Head of caudate nucleus (tissue), 42 donors: Measurements from ENCODE around the gene FKBP1C.
"Not testable (repeated sequence)": the region's sequence is repeated elsewhere in the genome, so short reads cannot be mapped to it uniquely, and the experiment has no call there.

Source experiments
- DNase-seq, 42 donors: peaks; one replicate each; pipeline versions ENCODE4 v3.0.0 to v3.0.0-alpha.2; 2020 to 2021; ENCODE audit warnings: mixed read lengths in 7 of 42
- intact Hi-C: fragments of 100-400 bp; cut with DNase I; formaldehyde crosslinking; loops from one replicate; pipeline ENCODE4 v1.15.0; 2022

FKBP1C gene

DNA sequence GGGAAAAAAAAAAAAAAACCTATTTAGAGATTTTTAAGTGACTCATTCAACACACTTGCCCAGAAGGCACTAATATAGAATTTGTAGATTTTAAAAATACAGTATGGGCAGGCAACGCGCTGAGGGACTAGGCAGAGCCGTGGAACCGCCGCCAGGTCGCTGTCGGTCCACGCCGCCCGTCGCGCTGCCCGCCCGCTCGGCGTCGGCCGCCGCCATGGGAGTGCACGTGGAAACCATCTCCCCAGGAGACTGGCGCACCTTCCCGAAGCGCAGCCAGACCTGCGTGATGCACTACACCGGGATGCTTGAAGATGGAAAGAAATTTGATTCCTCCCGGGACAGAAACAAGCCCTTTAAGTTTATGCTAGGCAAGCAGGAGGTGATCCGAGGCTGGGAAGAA lies at the start of gene FKBP1C:
FKBP1C (plus strand) TSS at position 127 of the 400 bp plus-strand sequence.
- intact Hi-C loops, result not testable (repeated sequence)

DNA sequence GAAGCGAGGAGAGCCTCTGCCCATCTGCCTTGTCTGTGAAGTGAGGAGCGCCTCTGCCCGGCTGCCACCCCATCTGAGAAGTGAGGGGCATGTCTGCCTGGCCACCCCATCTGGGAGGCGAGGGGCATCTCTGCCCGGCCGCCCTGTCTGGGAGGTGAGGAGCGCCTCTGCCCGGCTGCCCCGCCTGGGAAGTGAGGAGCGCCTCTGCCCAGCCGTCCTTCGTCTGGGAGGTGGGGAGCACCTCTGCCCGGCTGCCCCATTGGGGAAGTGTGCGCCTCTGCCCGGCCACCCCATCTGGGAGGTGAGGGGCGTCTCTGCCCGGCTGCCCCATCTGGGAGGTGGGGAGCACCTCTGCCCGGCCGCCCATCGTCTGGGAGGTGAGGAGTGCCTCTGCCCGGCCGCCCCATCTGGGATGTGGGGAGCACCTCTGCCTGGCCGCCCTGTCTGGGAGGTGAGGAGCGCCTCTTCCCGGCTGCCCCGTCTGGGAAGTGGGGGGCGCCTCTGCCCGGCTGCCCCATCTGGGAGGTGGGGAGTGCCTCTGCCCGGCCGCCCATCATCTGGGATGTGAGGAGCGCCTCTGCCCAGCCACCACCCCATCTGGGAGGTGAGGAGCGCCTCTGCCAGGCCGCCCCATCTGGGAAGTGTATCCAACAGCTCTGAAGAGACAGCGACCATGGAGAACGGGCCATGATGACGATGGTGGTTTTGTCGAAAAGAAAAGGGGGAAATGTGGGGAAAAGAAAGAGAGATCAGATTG lies 47.0 kb upstream of the FKBP1C start:
- DNase-seq, intact Hi-C loops: not testable (repeated sequence)

More for the DNA sequence above, at the start of gene FKBP1C:
- DNase-seq, result not testable (repeated sequence)

DNA sequence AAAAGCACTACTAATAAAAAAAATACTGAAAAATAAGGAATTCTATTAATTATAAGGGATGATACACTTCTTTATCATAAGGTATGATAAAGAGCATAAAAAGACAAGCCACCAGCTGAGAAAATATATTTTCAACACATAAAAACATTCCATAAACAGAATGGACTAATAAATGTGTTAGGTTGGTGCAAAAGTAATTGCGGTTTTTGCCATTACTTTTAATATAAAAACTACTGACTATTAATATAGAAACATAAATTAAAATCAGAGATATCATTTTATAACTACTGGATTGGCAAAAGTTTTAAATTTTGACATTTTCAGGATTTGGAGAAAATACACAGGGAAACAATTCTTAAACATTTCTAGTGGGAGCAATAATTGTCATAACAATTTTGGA lies 37.1 kb upstream of the FKBP1C start:
- intact Hi-C loops, result no loop called here
- no peak for DNase-seq

DNA sequence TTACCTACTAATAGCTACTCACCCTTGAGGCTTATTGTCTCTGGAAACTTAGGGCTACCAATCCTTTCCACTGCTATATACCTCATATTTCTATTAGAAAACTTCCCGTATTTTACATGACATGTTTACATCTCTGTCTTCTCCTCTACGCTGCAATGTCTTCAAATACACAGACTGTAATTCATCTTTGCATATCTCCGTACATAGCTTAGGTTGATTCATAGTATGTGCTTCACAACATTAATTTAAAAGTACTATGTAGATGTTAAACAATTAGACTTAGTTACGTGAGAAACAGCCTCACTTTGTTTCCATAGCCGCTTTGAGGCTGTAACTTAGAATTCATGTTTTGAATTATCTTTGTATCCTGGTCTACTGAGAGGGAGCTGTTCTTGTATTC lies 35.1 kb upstream of the FKBP1C start:
- no peak for DNase-seq
- intact Hi-C loops, result no loop called here

DNA sequence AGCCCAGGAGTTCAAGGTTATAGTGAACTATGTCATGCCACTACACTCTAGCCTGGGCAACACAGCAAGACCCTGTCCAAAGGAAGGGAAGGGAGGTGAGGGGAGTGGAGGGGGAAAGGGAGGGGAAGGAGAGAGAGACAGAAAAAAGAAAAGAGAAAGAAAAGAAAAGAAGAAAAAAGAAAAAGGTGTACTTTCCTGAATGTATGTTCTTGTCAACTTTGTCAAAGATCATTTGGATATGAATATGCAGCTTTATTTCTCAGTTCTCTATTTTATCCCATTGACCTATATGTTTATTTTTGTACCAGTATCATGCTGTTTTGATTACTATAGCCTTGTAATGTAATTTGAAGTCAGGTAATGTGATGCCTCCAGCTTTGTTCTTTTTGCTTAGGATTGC lies 30.9 kb upstream of the FKBP1C start:
- intact Hi-C loops, result no loop called here
- no peak for DNase-seq

DNA sequence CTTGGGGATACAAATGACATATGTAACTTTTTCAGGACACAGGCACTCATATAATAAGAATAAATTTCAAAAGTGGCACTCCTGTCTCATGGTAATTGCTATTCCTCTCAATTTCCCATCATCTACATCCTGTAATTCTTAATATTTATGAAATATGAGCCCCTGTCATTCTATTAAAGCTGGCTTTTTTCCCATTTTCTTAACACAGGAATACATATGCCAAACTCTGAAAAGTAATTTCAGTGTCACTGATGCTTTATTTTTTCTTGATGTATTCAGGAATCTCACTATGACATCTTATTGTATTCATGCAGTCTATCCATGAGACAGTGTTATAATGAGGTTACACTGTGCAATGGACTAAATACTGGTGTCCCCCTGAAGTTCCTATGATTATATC lies 24.3 kb upstream of the FKBP1C start:
- DNase-seq, result no peak
- intact Hi-C loops, result no loop called here

DNA sequence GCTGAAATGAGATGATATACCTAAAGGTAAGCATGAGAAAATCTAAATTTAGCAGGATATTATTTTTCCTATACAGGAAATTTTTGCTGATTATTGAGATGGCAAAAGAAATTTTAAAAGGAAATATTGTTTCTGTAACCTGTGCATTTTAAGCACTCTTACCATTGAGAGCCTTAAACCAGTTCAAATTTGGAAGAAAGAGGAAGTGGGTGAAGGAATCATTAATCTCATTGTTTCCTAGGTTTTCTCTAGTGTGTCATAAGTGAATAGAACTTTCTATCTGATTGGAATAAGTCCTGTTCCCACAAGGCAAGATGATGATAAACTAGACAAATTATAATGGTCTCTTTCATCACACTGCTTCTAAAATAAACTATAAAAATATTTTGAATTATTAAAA lies 22.4 kb upstream of the FKBP1C start:
- intact Hi-C loops, result no loop called here
- no peak for DNase-seq

DNA sequence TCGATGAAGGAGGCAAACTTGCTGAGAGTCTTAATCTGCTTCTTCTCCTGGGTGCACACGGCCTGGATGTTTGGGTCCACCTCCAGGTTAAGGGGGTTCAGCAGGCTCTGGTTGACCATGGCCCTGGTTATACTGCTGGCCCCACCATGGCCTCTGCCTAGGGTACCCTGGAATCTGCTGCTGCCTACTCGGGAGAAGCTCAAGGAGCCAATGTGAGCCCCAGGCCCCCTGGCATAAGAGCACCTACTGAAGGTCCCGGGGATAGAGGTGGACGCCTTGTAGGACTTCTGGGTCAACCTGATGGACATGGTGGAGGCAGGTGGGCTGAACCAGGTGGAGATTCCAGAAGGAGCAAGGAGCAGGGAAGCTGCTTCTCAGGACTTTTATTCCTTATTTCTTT lies 17.9 kb upstream of the FKBP1C start:
- DNase-seq, result no peak
- intact Hi-C loops, result no loop called here

DNA sequence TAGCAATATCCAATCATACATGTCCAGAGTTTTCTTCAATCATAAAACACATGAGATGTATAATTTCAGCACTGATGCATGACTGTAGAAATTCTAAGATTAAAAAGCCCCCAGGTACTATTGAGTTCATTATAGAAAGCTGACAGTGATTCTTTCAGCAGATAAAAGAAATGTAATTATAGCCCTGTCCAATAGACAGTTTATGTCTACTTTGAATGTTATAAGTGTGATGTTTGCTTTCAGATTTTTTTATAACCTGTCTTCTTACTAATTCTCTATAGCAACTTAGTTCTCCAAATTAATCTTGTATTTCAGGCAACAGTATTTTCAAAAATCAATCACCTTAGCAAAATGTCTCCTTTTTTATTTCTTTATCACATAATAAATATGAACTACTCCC lies 13.5 kb upstream of the FKBP1C start:
- no peak for DNase-seq
- intact Hi-C loops, result no loop called here

DNA sequence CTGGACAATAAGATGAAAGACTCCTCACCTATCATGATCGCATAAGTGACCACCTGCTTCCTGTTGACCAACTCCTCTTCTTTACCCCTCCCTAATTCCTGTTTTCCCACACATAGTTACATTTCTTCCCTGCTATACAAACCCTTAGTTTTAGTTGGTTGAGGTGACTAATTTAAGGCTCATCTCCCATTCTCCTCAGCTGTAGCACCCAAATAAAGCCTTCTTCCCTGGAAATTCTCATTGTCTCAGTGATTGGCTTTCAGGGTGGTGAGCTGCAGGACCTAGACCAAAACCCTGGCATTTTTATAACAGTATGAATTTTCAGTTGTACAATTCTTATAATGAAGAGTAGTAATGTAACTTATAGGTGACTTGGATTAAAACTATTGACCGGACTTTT lies 2.1 kb downstream of the FKBP1C start:
- intact Hi-C loops, result no loop called here
- DNase-seq, result no peak

DNA sequence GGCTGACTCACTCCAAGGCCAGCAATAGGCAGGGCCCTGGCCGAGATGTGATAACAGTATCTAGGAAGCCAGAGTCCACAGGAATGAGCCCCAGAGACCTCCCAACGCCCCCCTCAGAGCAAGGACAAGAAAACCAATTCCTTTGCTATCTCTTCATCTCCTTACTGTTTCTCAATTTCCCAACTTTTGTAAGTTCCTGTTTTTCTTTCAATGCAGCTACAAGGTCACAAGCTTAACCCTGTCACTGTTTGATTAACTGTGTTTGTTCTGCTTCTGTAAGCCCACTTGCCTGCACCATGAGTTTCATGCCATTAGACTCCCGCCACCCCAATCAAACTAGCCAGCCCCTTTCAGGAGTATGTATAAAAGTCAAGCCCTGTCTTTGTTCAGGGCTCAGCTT lies 3.5 kb downstream of the FKBP1C start:
- no peak for DNase-seq
- intact Hi-C loops, result no loop called here

DNA sequence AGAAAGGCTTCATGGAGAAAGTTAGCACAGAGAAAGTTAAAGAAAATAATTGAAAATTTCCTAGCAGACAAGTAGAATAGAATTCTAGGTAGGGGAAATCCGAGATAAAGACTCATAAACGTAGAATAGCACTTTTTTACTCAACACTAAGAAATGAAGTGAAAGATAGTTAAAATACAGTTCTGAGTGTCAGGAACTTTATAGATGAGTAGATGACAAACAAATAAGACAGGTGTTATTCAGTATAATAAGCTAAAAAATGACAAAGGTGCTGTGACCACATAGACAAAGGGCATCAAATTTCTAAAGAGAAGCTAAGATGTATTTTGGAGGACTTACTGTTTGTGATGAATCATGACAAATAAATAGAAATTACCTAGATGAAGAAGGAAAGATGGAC lies 12.9 kb downstream of the FKBP1C start:
- no peak for DNase-seq
- intact Hi-C loops, result no loop called here

DNA sequence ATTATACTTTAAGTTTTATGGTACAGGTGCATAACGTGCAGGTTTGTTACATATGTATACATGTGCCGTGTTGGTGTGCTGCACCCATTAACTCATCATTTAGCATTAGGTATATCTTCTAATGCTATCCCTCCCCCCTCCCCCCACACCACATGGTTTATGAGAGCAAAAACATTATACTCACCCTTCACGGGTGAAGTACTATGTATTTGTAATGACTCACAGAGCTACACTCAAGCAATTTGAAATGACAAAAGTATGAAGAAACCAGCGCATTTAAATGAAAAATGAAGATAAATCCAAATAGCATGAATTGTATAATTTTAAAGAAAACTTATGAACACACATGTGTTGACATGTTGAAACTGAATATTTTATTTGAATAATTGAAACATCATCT lies 14.7 kb downstream of the FKBP1C start:
- DNase-seq, intact Hi-C loops: not testable (repeated sequence)

DNA sequence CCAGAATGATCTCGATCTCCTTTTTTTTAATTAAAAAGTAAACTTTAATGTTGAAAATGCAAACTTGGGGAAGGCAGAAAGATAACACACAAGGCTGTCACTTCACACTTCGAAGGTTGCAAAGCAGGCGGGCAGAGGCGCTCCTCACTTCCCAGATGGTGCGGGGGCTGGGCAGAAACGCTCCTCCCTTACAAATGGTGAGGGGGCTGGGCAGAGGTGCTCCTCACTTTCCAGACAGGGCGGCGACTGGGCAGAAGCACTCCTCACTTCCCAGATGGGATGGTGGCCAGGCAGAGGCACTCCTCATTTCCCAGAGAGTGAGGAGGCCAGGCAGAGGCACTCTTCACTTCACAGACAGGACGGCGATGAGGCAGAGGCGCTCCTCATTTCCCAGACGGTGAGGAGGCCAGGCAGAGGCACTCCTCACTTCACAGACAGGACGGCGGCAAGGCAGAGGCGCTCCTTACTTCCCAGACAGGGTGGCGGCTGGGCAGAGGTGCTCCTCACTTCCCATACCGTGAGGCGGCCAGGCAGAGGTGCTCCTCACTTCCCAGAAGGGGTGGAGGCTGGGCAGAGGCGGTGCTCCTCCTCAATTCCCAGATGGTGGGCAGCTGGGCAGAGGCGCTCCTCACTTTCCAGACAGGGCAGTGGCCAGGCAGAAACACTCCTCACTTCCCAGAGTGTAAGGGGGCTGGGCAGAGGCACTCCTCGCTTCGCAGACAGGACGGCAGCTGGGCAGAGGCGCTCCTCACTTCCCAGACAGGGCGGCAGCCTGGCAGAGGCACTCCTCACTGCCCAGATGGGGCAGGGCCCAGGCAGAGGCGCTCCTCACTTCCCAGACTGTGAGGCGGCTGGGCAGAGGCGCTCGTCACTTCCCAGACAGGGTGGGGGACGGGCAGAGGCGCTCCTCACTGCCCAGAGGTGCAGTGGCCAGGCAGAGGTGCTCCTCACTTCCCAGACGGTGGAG lies 16.9 kb downstream of the FKBP1C start:
- intact Hi-C loops, DNase-seq: not testable (repeated sequence)

DNA sequence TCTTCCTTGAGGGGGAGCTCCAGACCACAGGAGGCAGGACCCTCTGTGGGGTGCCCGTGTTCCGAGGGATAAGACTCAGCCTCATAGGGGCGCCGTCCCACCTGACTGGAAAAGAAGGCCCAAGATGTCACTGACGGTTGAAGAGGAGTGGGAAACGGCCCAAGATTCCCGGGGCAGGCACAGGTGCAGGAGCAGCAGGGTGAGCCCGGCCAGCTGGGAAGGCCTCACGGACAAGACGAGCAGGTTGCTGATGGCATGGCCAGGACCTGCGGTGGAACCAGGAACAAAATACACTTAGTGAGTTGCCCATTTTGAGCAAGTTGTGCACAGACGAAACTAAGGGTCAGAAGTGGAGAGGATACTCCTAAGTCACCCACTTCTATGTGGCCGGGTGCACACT lies 18.8 kb downstream of the FKBP1C start:
- DNase-seq, intact Hi-C loops: not testable (repeated sequence)

DNA sequence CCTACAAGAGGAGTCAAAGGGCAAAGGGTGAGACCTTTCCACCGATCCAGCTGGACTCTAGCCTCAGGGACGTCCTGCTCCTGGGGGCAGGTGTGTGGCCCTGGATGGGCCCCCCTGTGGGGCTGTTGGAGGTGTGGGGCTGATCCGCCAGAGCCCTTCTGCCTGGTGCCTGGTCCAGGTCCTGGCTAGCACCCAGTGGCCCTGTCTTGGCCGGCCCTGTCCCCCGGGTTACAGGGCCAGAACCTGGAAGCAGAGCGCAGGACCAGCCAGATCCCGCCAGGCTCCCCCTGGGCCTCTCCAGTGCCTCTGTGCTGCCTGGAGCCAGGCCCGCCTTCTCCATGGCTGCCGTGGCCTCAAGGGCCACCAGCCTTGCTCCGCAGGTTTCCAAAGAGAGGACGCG lies 19.2 kb downstream of the FKBP1C start:
- intact Hi-C loops, DNase-seq: not testable (repeated sequence)

DNA sequence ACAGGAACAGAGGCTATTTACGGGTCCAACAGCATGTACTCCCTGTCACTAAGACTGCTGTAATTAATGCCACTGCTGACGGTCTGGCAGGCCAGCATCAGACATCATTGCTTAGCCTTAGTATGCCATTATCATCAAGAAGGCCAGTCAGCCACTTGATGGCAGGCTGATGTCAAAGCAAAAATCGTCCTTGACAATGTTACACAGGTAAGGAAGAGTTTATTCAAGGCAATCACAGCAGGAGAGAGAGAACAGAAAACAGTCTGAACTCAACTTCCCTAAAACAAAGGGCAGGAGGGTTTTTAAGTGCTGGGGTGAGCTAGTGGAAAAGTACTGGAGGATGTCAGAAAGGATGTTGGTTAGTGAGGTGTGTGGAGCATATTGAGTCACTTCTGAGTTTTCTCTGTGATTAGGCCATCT lies 25.1 kb downstream of the FKBP1C start:
- DNase-seq, result no peak
- intact Hi-C loops, result no loop called here

DNA sequence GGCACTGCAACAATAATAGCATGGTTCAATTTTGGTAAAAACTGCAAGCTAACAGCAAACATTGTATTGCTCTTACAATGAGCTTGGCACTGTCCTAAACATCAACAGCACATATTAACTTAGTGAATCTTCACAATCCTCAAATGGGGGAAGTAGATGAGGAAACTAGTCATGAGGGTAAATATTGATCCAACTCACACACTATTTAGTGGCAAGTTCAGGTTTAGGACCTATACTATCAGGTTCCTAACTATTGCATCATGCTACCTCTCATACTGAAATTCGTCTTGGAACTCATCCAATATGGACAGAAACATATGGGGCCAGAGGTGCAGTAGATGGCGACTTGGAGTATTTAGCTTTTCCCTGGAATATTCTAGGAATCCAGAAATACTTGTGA lies 34.2 kb downstream of the FKBP1C start:
- no peak for DNase-seq
- intact Hi-C loops, result no loop called here

DNA sequence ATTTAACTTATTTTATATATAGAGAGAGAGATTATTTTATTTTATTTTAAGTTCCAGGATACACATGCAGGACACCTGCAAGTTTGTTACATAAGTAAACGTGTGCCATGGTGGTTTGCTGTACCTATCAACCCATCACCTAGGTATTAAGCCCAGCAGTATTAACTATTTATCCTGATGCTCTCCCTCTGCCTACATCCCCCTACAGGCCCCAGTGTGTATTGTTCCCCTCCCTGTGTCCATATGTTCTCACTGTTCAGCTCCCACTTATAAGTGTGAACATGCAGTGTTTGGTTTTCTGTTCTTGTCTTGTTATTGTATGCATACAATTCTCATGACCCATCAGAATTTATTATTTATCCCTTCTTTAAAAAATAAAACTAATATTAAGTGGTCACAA lies 34.6 kb downstream of the FKBP1C start:
- no peak for DNase-seq
- intact Hi-C loops, result no loop called here

DNA sequence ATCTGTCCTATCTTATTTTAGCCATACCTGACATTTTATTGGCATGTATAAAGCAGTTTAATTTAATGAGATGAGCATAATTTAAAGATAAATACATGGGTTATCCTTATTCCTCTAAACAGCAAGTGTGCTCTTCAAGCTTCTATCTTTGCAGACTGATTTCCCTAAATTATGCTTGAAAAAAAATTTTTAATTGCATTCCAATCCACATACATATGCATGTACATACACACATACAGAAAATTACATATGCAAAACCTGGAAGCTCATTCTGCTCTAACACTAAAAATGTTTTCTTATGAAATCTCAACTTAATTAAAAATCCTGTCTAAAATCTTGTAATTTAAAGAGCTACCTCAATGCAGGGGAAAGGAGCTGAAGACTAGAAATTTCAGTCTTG lies 35.3 kb downstream of the FKBP1C start:
- no peak for DNase-seq
- intact Hi-C loops, result no loop called here
